HL-60/S4 (cell line): ENCODE measurements around the gene PTPN13.
"Not testable (repeated sequence)": the region's sequence is repeated elsewhere in the genome, so short reads cannot be mapped to it uniquely, and the experiment has no call there.

Experiments used
- in situ Hi-C: fragments of 300-500 bp; cut with MboI; formaldehyde crosslinking; loops from 2 replicates; pipeline ENCODE4 v1.14.3; 2022; ENCODE audit warnings: low sequenced_read_pairs

The PTPN13 gene

DNA sequence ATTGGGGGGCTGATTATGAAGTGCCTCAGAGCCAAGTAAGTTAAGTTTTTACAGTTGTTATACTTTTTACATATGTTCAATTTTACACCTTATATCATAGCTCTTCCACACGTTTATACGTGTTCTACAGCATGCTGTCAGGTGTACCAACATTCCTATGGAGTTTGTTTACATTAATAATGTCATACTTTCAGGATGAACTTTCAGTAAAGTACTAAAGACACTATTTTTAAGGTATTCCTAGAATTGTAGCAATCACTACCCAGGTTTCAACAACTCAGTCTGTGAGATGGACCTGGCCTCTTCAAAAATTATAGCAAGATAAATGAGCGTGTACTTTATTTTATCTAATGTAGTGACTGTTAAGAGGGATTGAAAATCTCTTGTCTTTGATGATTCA lies 92.6 kb downstream of the PTPN13 start:
- in situ Hi-C loops: no loop called here

DNA sequence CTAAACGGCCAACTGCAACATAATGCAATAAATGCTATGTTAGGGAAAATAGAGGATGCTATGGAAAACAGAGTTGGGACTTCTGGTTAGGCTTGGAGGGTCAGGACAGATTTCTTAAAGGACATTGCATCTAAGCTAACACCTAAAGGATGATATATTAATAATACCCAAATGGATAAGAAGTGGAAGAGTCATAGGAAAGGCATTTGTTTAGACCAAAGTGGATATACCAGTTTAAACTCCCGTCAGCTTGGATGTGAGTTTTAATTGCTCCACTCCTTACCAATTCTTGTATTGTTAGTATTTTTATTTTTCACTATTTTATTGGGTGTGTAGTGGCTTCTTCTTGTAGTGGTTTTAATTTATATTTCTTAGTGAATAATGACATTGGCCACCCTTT lies 93.9 kb downstream of the PTPN13 start:
- in situ Hi-C loops: no loop called here

DNA sequence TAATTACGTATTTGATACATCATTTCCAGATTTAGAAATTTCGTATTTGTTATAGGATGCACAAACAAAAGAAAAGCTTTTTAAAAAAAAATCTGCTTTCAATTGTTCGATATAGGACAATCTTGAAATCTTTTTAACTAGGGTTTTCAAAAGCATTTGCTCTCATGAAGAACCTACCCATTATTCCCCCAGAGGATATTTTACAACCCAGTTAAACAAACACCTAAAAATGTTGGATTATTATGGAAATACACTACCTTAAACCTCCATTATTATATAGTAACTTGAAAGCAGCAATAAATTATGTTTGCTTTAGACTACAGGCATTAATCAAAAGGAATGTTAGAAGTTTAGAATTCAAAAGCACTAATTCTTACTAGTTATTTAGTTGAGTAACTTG lies 110.5 kb downstream of the PTPN13 start:
- in situ Hi-C loops: no loop called here

DNA sequence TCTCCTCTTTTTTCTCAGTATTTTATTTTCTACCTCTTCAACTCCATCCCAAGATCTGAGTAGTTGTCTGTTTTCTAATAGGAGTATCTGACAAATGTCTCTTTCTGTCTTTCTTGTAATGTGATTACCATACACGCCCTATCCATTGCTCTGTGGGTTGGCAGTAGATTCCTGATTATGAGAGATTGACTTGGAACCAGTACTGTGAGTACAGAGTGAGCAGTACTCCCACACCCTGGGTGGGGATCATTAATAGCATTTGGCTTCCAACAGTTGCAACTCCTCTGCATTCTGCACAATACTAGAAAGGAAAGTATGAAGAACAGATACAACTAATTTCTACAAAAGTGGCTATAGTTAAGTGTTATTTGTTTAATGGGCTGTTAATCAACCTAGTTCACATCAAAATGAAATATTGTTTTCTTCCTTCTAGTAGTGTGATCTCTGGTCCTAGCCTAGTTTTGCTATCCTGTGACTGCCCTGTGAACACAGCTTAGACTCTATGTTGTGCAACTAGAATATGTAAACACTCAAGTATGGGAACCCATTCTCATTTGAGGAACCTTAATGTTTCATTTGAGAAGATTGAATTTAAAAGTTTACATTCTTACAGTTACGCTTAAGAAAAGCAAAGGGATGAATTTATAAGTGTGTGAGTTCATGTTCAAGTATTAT lies 112.9 kb downstream of the PTPN13 start:
- in situ Hi-C loops: no loop called here

DNA sequence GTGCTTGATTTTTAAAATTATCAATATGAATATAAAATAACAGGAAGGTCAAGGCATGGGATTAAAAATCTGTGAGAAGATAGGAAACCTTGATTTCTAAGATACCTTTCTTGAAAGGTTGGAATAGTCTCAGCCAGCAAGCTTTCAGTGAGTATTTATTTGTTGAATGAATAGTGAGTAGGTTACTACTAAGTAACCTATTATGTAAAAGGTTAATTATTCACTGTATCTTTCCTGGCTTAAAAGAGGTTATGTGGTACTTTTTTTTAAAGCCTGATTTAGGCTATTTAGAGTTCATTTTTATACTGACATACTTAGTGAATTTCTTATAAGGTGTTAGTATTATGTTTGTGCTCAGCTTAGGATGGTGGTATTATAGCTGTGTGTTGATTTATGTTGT lies 123.5 kb downstream of the PTPN13 start:
- in situ Hi-C loops: no loop called here

DNA sequence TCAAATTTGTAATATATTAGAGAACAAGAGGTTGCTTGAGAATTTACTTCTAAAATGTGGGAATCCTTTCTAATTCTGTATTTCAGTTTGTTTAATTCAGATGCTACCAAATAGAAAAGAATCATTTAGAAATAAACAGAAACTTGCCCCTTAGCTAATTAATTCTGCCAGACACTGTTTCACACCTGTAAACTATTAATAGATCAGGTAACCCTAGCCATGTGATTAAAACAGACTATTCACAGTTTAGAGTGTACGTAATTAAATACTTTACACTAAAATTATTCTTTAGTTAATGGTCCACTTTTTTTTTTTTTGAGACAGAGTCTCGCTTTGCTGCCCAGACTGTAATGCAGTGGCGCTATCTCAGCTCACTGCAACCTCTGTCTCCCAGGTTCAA lies 124.0 kb downstream of the PTPN13 start:
- in situ Hi-C loops: no loop called here

DNA sequence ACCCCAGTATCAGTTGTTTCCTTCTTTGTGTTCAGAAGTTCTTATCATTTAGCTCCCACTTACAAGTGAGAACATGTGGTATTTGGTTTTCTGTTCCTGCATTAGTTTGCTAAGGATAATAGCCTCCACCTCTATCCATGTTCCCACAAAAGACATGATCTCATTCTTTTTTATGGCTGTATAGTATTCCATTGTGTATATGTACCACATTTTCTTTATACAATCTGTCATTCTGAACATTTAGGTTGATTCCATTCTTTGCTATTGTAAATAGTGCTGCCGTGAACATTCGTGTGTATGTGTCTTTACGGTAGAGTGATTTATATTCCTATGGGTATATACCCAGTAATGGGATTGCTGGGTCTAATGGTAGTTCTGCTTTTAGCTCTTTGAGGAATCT lies 125.0 kb downstream of the PTPN13 start:
- in situ Hi-C loops: not testable (repeated sequence)

DNA sequence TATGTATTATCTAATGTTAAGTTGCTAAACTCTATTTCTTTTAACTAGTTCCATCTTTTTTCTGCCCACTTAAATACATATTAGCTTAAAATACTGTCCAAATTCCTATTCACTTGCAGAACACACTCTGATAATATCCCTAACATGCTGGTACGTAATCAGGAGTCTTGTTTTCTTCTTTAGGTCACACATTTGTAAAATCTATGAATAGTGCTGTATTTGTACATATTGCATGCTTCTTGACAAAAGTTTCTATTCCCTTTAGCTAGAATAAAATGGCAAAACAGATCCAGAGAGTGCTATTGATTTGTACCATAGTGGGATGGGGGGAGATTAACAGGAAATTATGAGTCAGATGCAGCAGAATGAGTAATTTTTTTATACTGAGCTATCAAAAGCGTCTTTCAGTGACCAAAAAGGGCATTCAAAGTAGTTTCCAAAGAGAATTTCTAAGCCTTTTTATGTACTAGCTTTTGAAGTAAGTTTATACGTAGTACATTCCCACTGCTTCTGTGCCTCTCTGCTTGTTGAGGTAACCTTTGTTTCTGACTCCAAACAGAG lies 126.5 kb downstream of the PTPN13 start:
- in situ Hi-C loops: no loop called here

DNA sequence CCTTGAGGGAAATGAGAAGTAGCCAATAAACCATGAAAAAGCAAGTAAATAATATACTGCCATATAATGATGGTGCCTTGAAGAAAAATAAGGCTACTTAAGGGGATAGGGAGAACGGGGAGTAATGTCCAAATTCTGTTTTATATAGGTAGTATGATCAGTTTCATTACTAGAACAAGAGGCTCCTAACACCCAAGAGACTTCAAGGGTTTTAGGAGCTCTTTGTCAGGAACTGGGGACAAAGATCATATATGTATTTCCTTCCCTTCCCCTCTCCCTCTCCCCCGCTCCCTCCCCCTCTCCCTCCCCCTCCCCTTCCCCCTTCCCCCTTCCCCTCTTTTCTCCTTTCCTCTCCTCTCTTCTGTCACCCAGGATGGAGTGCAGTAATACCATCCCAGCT lies 127.3 kb downstream of the PTPN13 start:
- in situ Hi-C loops: no loop called here

DNA sequence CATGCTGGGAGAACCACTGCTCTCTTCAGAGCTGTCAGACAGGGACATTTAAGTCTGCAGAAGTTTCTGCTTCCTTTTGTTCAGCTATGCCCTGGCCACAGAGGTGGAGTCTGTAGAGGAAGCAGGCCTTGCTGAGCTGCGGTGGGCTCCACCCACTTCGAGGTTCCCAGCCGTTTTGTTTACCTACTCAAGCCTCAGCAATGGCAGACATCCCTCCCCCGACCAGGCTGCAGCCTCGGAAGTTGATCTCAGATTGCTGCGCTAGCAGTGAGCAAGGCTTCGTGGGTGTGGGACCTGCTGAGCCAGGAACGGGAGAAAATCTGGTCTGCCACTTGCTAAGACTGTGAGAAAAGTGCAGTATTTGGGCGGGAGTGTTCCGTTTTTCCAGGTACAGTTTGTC lies 136.2 kb downstream of the PTPN13 start:
- in situ Hi-C loops: no loop called here

DNA sequence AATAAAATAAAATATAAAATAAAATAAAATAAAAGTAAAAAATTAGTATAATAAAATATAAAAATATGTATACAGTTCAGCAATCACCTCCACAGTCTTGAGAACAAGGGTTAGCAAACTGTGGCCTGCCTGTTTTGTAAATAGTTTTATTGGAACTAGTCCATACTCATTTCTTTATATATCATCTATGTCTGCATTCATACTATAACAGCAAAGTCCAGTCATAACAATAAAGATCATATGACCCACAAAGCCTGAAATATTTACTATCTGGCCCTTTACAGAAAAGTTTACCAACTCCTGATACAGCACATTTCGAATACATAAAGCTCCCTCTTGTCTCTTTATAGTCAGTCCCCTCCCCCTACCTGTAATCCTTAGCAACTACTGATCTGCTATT lies 143.1 kb downstream of the PTPN13 start:
- in situ Hi-C loops: no loop called here

DNA sequence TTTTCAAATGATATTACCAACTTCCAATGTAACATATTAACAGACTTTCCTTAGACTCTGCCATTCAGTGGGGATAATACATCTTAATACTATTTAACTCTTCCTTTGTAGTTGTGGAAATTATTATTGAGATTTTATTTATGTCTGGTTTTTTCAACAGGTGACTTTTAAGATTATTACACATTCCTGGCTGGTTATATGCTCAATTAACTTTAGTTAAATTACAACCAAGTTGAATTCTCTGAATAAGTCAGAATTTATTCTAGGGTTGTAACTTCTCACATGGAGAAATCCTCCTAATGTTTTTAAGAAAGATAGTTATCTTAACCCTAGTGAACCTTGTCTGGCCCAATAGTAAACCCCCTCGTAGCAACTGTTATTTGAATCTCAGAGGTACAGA lies 147.7 kb downstream of the PTPN13 start:
- in situ Hi-C loops: no loop called here

DNA sequence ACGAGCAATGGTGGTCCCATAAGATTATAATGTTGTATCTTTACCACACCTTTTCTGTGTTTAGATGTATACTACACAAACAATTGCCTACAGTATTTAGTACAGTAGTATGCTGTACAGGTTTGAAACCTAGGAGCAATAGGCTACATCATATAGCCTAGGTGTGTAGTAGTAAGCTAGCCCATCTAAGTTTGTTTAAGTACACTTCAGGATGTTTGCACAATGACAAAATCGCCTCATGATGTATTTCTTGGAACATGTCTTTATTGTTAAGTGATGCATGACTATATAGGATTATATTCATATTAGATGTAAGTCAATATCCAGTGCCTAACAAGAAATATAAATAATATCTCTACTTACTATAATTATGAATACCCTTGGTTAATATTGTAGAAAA lies 150.5 kb downstream of the PTPN13 start:
- in situ Hi-C loops: no loop called here

DNA sequence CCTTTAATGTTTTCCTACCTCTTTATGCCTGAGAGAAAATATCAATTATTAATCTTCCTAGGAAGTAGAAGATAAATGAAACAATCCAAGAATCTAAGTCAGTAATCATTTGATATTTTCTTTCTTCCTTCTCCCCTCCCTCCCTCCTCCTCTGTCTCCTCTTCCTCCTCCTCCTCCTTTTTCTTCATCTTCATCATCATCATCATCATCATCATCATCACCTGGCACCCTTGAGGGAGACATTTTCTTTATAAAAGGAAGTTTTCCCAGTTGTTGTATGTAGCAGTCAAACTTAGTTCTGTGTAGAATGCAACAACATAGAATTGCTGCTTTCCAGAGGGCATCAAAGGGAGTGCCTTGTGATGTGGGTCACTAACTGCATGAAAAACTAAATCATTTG lies 155.0 kb downstream of the PTPN13 start:
- in situ Hi-C loops: no loop called here

DNA sequence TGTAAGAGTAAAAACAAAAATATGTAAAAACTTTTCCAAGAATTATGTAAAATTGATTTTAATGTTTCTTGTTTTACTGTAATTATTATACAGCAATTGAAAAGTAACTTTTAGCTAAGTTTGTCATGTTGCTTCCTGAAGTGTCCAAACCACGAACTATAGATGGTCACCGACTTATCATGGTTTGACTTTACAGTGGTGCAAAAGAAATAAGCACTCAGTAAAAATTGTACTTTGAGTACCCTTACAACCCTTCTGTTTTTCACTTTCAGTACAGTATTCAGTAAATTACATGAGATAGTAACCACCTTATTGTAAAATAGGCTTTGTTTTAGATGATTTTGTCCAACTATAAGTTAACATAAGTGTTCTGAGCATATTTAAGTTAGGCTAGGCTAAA lies 161.3 kb downstream of the PTPN13 start:
- in situ Hi-C loops: no loop called here

DNA sequence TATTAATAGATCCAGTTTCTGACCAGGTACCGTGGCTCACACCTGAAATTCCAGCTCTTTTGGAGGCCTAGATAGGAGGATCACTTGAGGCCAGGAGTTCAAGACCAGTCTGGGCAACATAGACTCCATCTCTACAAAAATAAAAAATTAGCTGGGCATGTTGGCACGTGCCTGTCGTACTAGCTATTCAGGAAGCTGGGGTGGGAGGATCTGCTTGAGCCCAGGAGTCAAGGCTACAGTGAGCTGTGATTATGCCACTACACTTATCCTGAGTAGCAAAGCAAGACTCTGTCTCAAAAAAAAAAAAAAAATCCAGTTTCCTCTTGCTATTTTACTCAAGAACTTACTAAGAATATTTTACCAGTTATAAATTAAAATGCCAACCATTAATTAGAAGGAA lies 163.4 kb downstream of the PTPN13 start:
- in situ Hi-C loops: no loop called here

DNA sequence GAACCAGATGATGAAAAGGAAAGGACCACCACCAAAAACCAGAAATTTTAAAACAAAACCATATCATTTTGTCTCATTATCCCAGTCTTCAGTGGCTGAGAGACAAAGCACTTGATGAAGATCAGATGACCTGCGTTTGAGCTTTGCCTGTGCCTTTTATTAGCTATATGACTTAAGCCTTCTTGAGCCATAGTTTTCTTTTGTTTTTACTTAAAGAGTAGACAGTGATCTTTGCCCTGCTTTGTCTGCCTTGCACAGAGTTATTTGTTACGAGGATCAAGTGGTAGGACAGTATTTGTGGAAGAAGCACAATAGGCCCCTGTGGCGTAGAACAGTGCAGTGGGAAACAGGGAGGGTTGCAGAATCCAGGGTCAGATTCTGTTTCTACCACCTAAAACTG lies 165.2 kb downstream of the PTPN13 start:
- in situ Hi-C loops: no loop called here

DNA sequence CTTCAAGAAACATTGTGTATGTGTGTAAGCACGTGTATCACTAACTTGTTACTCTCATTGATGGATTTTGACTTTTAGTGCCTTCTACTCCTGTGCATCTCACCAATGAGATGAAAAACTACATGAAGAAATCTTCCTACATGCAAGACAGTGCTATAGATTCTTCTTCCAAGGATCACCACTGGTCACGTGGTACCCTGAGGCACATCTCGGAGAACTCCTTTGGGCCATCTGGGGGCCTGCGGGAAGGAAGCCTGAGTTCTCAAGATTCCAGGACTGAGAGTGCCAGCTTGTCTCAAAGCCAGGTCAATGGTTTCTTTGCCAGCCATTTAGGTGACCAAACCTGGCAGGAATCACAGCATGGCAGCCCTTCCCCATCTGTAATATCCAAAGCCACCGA lies 168.5 kb downstream of the PTPN13 start:
- in situ Hi-C loops: no loop called here

DNA sequence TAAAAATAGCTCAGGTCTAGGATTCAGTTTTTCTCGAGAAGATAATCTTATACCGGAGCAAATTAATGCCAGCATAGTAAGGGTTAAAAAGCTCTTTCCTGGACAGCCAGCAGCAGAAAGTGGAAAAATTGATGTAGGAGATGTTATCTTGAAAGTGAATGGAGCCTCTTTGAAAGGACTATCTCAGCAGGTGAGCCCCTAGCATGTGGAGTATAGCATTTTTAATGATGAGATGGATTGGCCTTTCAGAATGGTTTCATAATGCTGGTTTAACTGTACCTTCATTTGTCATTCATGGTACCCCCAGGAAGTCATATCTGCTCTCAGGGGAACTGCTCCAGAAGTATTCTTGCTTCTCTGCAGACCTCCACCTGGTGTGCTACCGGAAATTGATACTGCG lies 175.7 kb downstream of the PTPN13 start:
- in situ Hi-C loops: no loop called here

DNA sequence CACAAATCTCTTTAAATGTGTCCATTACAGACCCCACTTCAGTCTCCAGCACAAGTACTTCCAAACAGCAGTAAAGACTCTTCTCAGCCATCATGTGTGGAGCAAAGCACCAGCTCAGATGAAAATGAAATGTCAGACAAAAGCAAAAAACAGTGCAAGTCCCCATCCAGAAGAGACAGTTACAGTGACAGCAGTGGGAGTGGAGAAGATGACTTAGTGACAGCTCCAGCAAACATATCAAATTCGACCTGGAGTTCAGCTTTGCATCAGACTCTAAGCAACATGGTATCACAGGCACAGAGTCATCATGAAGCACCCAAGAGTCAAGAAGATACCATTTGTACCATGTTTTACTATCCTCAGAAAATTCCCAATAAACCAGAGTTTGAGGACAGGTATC lies 177.0 kb downstream of the PTPN13 start:
- in situ Hi-C loops: no loop called here

DNA sequence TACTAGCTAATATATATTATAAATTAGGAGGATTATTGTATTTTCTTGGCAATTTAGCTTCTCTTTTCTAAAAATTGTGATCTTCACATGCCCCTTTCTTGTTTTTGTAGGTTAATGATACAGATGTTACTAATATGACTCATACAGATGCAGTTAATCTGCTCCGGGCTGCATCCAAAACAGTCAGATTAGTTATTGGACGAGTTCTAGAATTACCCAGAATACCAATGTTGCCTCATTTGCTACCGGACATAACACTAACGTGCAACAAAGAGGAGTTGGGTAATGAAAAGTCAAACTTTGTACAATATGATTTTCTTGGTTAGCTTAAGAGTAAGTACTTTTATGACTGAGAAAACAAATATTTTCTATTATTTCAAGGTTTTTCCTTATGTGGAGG lies 180.9 kb downstream of the PTPN13 start:
- in situ Hi-C loops: no loop called here

DNA sequence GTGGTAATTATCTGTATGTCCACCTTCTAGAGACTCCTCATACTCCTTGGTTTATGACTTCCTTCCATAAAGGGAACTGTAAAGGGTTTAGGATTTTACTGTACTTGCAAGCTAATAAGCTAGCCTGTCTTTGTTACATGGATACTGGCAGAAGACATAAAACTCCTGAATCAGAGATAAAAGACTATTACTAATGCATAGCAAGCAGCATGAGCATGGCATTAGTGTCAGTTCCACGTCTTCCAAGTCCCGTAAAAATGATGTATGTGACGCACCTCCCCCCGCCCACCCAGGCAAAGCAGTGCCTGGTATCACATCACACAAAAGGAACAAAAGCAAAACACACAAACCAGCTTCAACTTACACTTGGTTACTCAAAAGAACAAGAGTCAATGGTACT lies 184.1 kb downstream of the PTPN13 start:
- in situ Hi-C loops: no loop called here

DNA sequence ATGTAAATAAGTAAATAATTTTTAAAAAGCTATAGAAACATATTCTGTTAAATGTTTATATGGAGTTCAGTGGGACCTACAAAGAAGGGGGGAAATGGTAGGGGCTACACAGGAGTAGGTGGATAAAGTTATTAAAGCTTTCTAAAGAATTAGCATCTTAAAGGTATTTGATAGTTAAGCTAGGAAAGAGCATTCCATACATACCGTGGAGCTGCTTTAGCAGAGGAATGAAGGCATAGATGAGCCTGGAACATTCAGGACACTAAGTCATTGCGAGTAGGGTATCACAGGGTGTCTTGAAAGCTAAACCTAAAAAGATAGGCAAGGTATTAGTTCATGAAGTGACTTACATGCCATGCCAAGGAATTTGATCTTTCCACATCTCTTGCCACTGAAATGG lies 194.7 kb downstream of the PTPN13 start:
- in situ Hi-C loops: no loop called here
